OCI-LY3 (cell line): ENCODE results near the gene LRTM2.

Experiments
- H2AFZ ChIP-seq: fragments of 200-600, 300-600 bp; shearing (Covaris generic); 2 replicates; pipeline ENCODE4 v1.6.0; 2014; ENCODE audit warnings: antibody characterized with exemption, low read depth, low read length
- H3K27ac ChIP-seq: fragments of 200-600, 300-600 bp; sonication (generic); 2 replicates; pipeline ENCODE4 v1.5.1; 2014; ENCODE audit warnings: mild to moderate bottlenecking, low read length, moderate library complexity, mixed read lengths
- H3K27me3 ChIP-seq: fragments of 200-600, 300-600 bp; sonication (generic); 2 replicates; pipeline ENCODE4 v1.6.1; 2014; ENCODE audit warnings: low read depth, low read length, mixed read lengths
- H3K36me3 ChIP-seq: fragments of 200-600, 300-600 bp; sonication (generic); replicated peaks from 2 replicates; pipeline ENCODE3; 2014; ENCODE audit warnings: low read depth, low read length, mixed read lengths
- H3K4me1 ChIP-seq: fragments of 300-600, 200-600 bp; sonication (generic); 2 replicates; pipeline ENCODE4 v1.6.1; 2014; ENCODE audit warnings: low read length, mixed read lengths
- H3K4me2 ChIP-seq: fragments of 200-600, 300-600 bp; sonication (generic); 2 replicates; pipeline ENCODE4 v1.6.1; 2014; ENCODE audit warnings: low read length, mixed read lengths
- H3K4me3 ChIP-seq: fragments of 300-600, 200-600 bp; sonication (generic); 2 replicates; pipeline ENCODE4 v1.5.1; 2014; ENCODE audit warnings: antibody characterized with exemption, mild to moderate bottlenecking, low read length, moderate library complexity
- H3K79me2 ChIP-seq: fragments of 300-600, 200-600 bp; shearing (Covaris generic); 2 replicates; pipeline ENCODE4 v1.6.1; 2014; ENCODE audit warnings: mild to moderate bottlenecking, low read length, mixed read lengths
- H3K9ac ChIP-seq: fragments of 300-600, 200-600 bp; shearing (Covaris generic); 2 replicates; pipeline ENCODE4 v1.6.0; 2014; ENCODE audit warnings: mild to moderate bottlenecking, low read length, moderate library complexity
- H3K9me3 ChIP-seq: fragments of 200-600, 300-600 bp; shearing (Covaris generic); 2 replicates; pipeline ENCODE4 v1.6.1; 2014; ENCODE audit warnings: low read length, mixed read lengths; ENCODE audit not compliant: insufficient read depth
- H4K20me1 ChIP-seq: fragments of 200-600, 300-600 bp; sonication (generic); 2 replicates; pipeline ENCODE4 v1.6.1; 2016; ENCODE audit warnings: low read length, mixed read lengths; ENCODE audit not compliant: insufficient read depth
- EZH2phosphoT487 ChIP-seq: fragments of 200-600 bp; shearing (Covaris generic); IDR thresholded peaks from 2 replicates; pipeline ENCODE4 v1.6.1; 2018; ENCODE audit warnings: antibody characterized with exemption, mixed run types, low read depth
- TF ChIP-seq, protein P1 (sequence below): fragments of 200-600, 300-600 bp; sonication (generic); IDR thresholded peaks from 2 replicates; pipeline ENCODE4 v1.5.1; 2014; ENCODE audit warnings: antibody characterized with exemption, low read length, low read depth

The LRTM2 gene

DNA sequence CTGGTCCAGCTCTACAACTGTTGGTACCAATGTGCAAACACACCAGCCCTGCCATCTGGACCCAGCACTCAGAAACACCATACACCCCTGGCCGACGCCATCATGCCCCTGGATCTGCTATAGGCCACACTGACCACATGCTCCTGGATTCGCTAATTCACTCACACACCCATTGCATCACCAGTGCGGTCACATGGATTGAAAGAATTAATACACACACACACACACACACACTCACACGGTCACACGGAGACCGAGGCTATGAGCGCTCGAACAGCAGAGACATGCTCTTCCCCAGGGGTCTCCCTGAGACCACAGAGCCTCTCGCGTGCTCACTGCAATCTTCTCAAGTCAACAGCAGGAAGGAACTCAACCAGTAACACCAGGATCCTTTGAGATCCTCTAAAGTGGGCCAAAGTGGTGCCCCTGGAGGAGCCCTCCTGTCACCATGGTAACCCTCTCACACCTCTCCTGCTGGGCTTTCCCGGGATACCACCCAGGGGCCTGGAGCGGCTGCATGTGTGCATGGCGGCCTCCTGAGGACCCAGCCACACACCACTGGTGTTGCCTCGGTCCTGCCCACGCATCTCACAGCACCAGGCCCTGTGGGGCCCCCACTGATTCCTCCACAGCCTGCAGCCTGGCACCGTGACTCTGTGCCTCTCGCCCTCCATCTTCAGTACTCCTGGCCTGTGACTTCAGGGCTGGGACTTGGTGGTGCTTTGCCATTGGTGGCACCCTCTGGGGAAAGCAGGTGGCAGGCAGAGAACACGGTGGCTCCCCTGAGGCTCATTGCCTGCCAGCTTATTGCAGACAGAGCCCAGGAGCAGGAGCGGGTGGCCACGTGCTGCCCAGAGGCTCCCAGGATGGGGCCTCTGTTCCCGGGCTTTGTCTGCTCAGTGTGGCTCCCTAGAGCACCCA lies 15.1 kb downstream of the LRTM2 start:
- no peaks in the 10 kb centered on the region for H3K79me2 ChIP-seq
- H3K36me3 ChIP-seq: no peaks in the 10 kb centered on the region
- H4K20me1 ChIP-seq: no peaks in the 10 kb centered on the region
- H3K4me3 ChIP-seq: no peak overlapping the region
- peaks cover 5% of the 10 kb centered on the region for H3K27me3 ChIP-seq
- H3K9me3 ChIP-seq: no peaks in the 10 kb centered on the region
- no peak overlapping the region for H3K4me2 ChIP-seq
- TF ChIP-seq, protein P1, sequence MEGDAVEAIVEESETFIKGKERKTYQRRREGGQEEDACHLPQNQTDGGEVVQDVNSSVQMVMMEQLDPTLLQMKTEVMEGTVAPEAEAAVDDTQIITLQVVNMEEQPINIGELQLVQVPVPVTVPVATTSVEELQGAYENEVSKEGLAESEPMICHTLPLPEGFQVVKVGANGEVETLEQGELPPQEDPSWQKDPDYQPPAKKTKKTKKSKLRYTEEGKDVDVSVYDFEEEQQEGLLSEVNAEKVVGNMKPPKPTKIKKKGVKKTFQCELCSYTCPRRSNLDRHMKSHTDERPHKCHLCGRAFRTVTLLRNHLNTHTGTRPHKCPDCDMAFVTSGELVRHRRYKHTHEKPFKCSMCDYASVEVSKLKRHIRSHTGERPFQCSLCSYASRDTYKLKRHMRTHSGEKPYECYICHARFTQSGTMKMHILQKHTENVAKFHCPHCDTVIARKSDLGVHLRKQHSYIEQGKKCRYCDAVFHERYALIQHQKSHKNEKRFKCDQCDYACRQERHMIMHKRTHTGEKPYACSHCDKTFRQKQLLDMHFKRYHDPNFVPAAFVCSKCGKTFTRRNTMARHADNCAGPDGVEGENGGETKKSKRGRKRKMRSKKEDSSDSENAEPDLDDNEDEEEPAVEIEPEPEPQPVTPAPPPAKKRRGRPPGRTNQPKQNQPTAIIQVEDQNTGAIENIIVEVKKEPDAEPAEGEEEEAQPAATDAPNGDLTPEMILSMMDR: no peak
- TF ChIP-seq EZH2phosphoT487: no peak
- no peak overlapping the region for H3K9ac ChIP-seq
- H3K27ac ChIP-seq: no peak overlapping the region
- H3K4me1 ChIP-seq: no peaks in the 10 kb centered on the region
- H2AFZ ChIP-seq: no peak overlapping the region

DNA sequence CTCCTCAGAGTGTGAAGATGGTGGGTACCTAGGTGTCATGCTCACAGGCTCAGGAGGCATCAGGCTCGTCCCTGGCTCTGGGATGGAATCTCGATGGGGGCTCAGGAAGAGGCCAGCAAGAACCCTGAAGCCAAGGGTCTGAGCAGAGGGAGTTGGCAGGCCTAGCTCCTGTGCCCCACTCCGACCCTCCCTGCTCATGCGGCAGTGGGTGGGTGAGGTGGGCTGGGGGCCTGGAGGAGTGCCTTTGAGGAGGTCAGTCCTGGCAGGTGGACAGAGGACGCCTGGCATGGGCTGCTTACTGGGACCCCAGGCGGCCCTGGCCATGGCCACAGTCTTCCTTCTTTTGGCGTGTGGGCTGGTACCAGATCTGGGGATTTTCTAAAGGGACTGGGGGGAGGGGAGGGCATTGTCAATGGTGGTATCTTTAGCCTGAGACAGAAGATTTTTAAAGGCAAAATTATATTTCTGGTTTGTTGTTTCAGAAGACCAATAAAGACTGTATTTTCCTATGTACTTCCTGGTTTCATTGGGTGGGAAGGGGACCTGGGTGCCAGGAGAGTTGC lies 16.0 kb downstream of the LRTM2 start:
- H3K27me3 ChIP-seq: peaks cover 5% of the 10 kb centered on the region
- no peak overlapping the region for H2AFZ ChIP-seq
- no peak overlapping the region for H3K9ac ChIP-seq
- no peaks in the 10 kb centered on the region for H3K36me3 ChIP-seq
- no peaks in the 10 kb centered on the region for H3K4me1 ChIP-seq
- TF ChIP-seq, protein P1: no peak
- no peak for TF ChIP-seq EZH2phosphoT487
- H3K9me3 ChIP-seq: no peaks in the 10 kb centered on the region
- H3K27ac ChIP-seq: no peak overlapping the region
- H3K4me2 ChIP-seq: no peak overlapping the region
- H3K79me2 ChIP-seq: no peaks in the 10 kb centered on the region
- no peak overlapping the region for H3K4me3 ChIP-seq
- no peaks in the 10 kb centered on the region for H4K20me1 ChIP-seq

DNA sequence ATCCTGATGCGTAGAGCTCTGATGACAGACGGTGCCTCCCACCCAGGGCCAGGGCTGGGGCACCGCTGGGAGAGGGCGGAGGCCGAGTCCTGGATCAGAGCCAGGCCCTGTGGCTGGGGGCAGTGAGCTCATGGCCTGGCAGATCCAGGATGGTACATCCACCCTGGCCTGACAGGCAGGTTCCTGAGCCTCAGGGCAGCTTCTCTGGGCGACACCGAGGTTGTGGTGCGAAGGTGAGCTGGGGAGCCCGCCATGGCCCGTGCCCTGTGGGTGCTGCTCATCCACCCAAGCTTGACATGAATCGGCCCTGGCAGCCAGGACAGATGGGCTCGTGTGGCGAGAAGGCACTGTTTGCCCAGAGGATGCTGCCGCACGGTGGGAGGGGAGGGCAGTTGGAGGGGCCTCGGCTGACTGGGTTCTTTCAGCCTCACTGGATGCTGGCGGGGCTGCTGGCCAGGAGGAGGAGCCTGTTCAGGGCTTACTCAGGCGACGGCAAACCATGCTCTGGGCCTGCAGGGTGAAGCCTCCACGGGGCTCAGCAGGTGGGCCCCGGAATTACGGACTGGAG lies 16.6 kb downstream of the LRTM2 start:
- no peaks in the 10 kb centered on the region for H3K36me3 ChIP-seq
- H3K4me3 ChIP-seq: no peak overlapping the region
- peaks cover 5% of the 10 kb centered on the region for H3K27me3 ChIP-seq
- TF ChIP-seq, protein P1: no peak
- no peak for TF ChIP-seq EZH2phosphoT487
- H3K4me2 ChIP-seq: no peak overlapping the region
- no peak overlapping the region for H3K9ac ChIP-seq
- H4K20me1 ChIP-seq: no peaks in the 10 kb centered on the region
- no peak overlapping the region for H2AFZ ChIP-seq
- H3K9me3 ChIP-seq: no peaks in the 10 kb centered on the region
- no peaks in the 10 kb centered on the region for H3K79me2 ChIP-seq
- no peaks in the 10 kb centered on the region for H3K4me1 ChIP-seq
- no peak overlapping the region for H3K27ac ChIP-seq

DNA sequence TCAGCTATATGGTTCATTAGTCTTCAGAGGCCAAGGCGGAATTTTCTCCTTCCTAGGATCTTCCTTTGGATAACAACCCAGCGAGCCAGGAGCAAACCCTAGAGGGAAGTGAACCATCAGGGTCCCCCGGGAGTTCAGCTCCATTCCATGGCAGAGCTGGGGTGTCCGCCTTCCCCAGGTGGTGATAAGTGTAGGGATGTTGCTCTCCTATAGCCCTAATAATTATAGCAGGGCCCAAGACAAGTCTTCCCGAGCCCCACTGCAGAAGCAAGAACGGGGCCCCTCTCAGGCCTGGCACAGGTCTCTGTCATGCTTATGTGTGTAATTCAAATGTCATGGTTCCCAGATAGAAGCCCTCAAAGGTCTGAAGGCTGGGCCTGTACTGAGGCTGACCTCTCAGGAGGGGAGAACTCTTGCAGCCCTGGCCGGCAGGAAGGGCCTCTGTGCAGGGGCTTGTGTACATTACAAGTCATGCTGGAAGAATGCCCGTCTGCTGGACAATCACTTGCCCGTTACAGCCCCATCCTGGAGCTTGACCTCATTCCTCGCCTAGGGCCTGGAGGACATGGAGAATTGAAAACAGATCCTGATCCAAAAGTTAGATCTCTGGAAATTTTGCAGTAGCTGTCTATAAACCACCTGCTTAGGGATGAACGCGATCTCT lies 17.3 kb downstream of the LRTM2 start:
- Histone ChIP-seq H4K20me1 (no peaks in the 10 kb centered on the region), H3K4me2 (no peak overlapping the region), H3K9ac (no peak overlapping the region), H3K36me3 (no peaks in the 10 kb centered on the region), H3K9me3 (no peaks in the 10 kb centered on the region), H2AFZ (no peak overlapping the region), H3K4me3 (no peak overlapping the region), H3K4me1 (no peaks in the 10 kb centered on the region), H3K27ac (no peak overlapping the region), H3K79me2 (no peaks in the 10 kb centered on the region), H3K27me3 (no peaks in the 10 kb centered on the region; the same call in 1 of the 2 replicates)
- TF ChIP-seq EZH2phosphoT487: no peak
- TF ChIP-seq, protein P1: no peak
